WI38 (cell line): ENCODE results near the gene PSMB8.

Experiments used
- H3K4me3 ChIP-seq: 2 replicates; pipeline ENCODE4 v1.5.1; 2011; ENCODE audit warnings: low read depth, mild to moderate bottlenecking, control low read depth, low read length
- CTCF ChIP-seq: IDR thresholded peaks from 2 replicates; pipeline ENCODE4 v1.5.1; 2012; ENCODE audit warnings: low read depth, mild to moderate bottlenecking, control low read depth, low read length

Gene PSMB8

GRCh38 chr6:32829495-32829894, 14.4 kb downstream of the PSMB8 start:
- no peak for TF ChIP-seq CTCF

GRCh38 chr6:32827025-32827424, 16.8 kb downstream of the PSMB8 start:
- H3K4me3 ChIP-seq, result no peak overlapping the region
- no peak for TF ChIP-seq CTCF

More at GRCh38 chr6:32829495-32829894, 14.4 kb downstream of the PSMB8 start:
- no peak overlapping the region for H3K4me3 ChIP-seq

- H3K4me3 ChIP-seq, result no peak overlapping the region
- TF ChIP-seq CTCF, result no peak
These were observed 17.9 kb downstream of the PSMB8 start for GRCh38 chr6:32825966-32826365.

GRCh38 chr6:32819729-32820128, 24.1 kb downstream of the PSMB8 start:
- no peak overlapping the region for H3K4me3 ChIP-seq
- no peak for TF ChIP-seq CTCF

- TF ChIP-seq CTCF, result no peak
- H3K4me3 ChIP-seq, result no peak overlapping the region
These were observed 25.0 kb downstream of the PSMB8 start for GRCh38 chr6:32818867-32819266.

GRCh38 chr6:32816746-32817204, 27.1 kb downstream of the PSMB8 start, which contains the start of gene HLA-DOB:
Gene HLA-DOB (minus strand): TSS chr6:32817002. CDS start chr6:32816951, 51 bp downstream.
- TF ChIP-seq CTCF, result no peak
- H3K4me3 ChIP-seq, result no peak within 1 kb of the TSS

GRCh38 chr6:32815996-32816395, 27.9 kb downstream of the PSMB8 start:
- TF ChIP-seq CTCF, result no peak
- no peak overlapping the region for H3K4me3 ChIP-seq
